PFSK-1 (cell line): ENCODE results near the gene DPYSL3.

Experiments
- FOXP2 ChIP-seq: optimal IDR thresholded peaks from 2 replicates; pipeline ENCODE3; 2011; ENCODE audit warnings: borderline replicate concordance, control low read depth, inconsistent platforms; ENCODE audit not compliant: insufficient read depth; ENCODE audit errors: extremely low read length, extremely low read depth
- POLR2AphosphoS5 ChIP-seq: IDR thresholded peaks from 2 replicates; pipeline ENCODE4 v1.6.1; 2012; ENCODE audit warnings: low read depth, mild to moderate bottlenecking, control low read depth, low read length, moderate library complexity
- REST ChIP-seq, 2 experiments: IDR thresholded peaks; 2 replicates each; pipeline versions ENCODE4 v1.6.1 to v1.8.0; 2011 to 2012; ENCODE audit warnings: low read depth in 2 of 2, low read length in 2 of 2, control low read depth in 1 of 2, inconsistent platforms in 1 of 2, mild to moderate bottlenecking in 1 of 2, moderate library complexity in 1 of 2; ENCODE audit not compliant: insufficient read depth in 1 of 2
- SIN3A ChIP-seq: IDR thresholded peaks from 2 replicates; pipeline ENCODE4 v1.6.1; 2012; ENCODE audit warnings: mild to moderate bottlenecking, low read length, moderate library complexity, borderline replicate concordance; ENCODE audit not compliant: insufficient read depth
- TAF1 ChIP-seq: IDR thresholded peaks from 2 replicates; pipeline ENCODE4 v1.6.1; 2012; ENCODE audit warnings: low read length, control low read depth, borderline replicate concordance; ENCODE audit not compliant: insufficient read depth

Gene DPYSL3

GRCh38 chr5:147396070-147396823 lies 113.6 kb downstream of the DPYSL3 start:
- no peak for TF ChIP-seq POLR2AphosphoS5
- TF ChIP-seq FOXP2: no peak
- TF ChIP-seq REST (IDR thresholded peaks at IDR 0.05; ENCODE audit: insufficient read depth in 1 of 2, low read depth in 2 of 2, low read length in 2 of 2): no peak
- no peak for TF ChIP-seq TAF1
- no peak for TF ChIP-seq SIN3A

GRCh38 chr5:147393874-147394672 lies 115.8 kb downstream of the DPYSL3 start:
- TF ChIP-seq TAF1: no peak
- TF ChIP-seq REST (IDR thresholded peaks at IDR 0.05; ENCODE audit: insufficient read depth in 1 of 2, low read depth in 2 of 2, low read length in 2 of 2): no peak
- TF ChIP-seq POLR2AphosphoS5: no peak
- no peak for TF ChIP-seq FOXP2
- no peak for TF ChIP-seq SIN3A

- TF ChIP-seq POLR2AphosphoS5 (no peak), TAF1 (no peak), SIN3A (no peak), REST (IDR thresholded peaks at IDR 0.05; ENCODE audit: insufficient read depth in 1 of 2, low read depth in 2 of 2, low read length in 2 of 2) (no peak), FOXP2 (no peak)
Measured at GRCh38 chr5:147391781-147392180, 118.1 kb downstream of the DPYSL3 start.

GRCh38 chr5:147390654-147391225 lies 119.1 kb downstream of the DPYSL3 start:
- TF ChIP-seq TAF1 (no peak), POLR2AphosphoS5 (no peak), FOXP2 (no peak), REST (IDR thresholded peaks at IDR 0.05; ENCODE audit: insufficient read depth in 1 of 2, low read depth in 2 of 2, low read length in 2 of 2) (no peak), SIN3A (no peak)
